ENCODE results near the gene C1S. TPM values are rescaled to one million over a fixed set of nuclear protein-coding genes. Genes with fewer than 3 reads are reported as not detected.

C1S gene
- total and polyA plus RNA-seq, 2 donors (not counting 1 experiment from before 2014, with no cell fraction given): 0.21 to 0.64 TPM

- Histone ChIP-seq H3K27ac (ENCODE audit: low read length in 2 of 2) (no peak overlapping the region), H3K27me3 (replicated peaks in 1 of 4; ENCODE audit: control extremely low read depth in 1 of 4, control insufficient read depth in 3 of 4, insufficient read depth in 4 of 4, low read length in 3 of 4) (no peaks in the 10 kb centered on the region), H3K4me3 (ENCODE audit: control extremely low read depth in 1 of 5, extremely low read depth in 1 of 5, insufficient read depth in 1 of 5, low read depth in 2 of 5, low read length in 4 of 5) (no peak overlapping the region), H3K9ac (ENCODE audit: low read length) (no peak overlapping the region), H3K79me2 (ENCODE audit: control insufficient read depth, insufficient read depth, low read length) (no peaks in the 10 kb centered on the region), H2AFZ (ENCODE audit: insufficient read depth, low read depth, low read length, poor library complexity, severe bottlenecking) (no peak overlapping the region), H3K4me2 (replicated peaks; ENCODE audit: low read depth, low read length, poor library complexity, severe bottlenecking) (no peak overlapping the region), H3K36me3 (replicated peaks in 1 of 2; ENCODE audit: control extremely low read depth in 1 of 2, control insufficient read depth in 1 of 2, extremely low read depth in 1 of 2, insufficient read depth in 2 of 2, low read length in 1 of 2) (no peaks in the 10 kb centered on the region), H3K4me1 (ENCODE audit: control insufficient read depth in 2 of 2, insufficient read depth in 2 of 2, low read length in 2 of 2) (no peaks in the 10 kb centered on the region), H3K9me3 (ENCODE audit: control extremely low read depth in 1 of 3, control insufficient read depth in 2 of 3, insufficient read depth in 1 of 3, low read length in 2 of 3) (no peaks in the 10 kb centered on the region), H4K20me1 (ENCODE audit: control insufficient read depth, insufficient read depth, low read length, poor library complexity, severe bottlenecking) (no peaks in the 10 kb centered on the region)
- POLR2A ChIA-PET: no interaction called here
- DNase-seq (no peak), ATAC-seq (ENCODE audit: low read depth) (no peak)
- no peaks in the 10 kb centered on the region for H3K4me1 Mint-ChIP-seq
- H3K9me3 Mint-ChIP-seq (ENCODE audit: insufficient read depth): peaks cover 1% of the 10 kb centered on the region
- CTCF ChIA-PET: no interaction called here
- TF ChIP-seq CTCF (IDR thresholded peaks at IDR 0.05): no peak
- intact Hi-C loops (cut with micrococcal nuclease): no loop called here
- H3K27ac Mint-ChIP-seq: no peak overlapping the region
- 80% methylated on average over 2 of the region's 4 CpGs for WGBS (ENCODE audit: insufficient coverage)
- no peak overlapping the region for H3K4me3 Mint-ChIP-seq
- peaks cover 18% of the 10 kb centered on the region for H3K27me3 Mint-ChIP-seq
Observed at GRCh38 chr12:7078163-7078562, 17.6 kb downstream of the C1S start.

- TF ChIP-seq EZH2 (IDR thresholded peaks at IDR 0.05; ENCODE audit: borderline replicate concordance, insufficient read depth, low read depth, low read length, poor library complexity, severe bottlenecking) (no peak), CTCF (IDR thresholded peaks at IDR 0.05) (no peak)
- Histone ChIP-seq H3K9ac (ENCODE audit: low read length) (no peak overlapping the region), H3K4me2 (replicated peaks; ENCODE audit: low read depth, low read length, poor library complexity, severe bottlenecking) (no peak overlapping the region), H3K36me3 (replicated peaks in 1 of 2; ENCODE audit: control extremely low read depth in 1 of 2, control insufficient read depth in 1 of 2, extremely low read depth in 1 of 2, insufficient read depth in 2 of 2, low read length in 1 of 2) (no peaks in the 10 kb centered on the region), H3K79me2 (ENCODE audit: control insufficient read depth, insufficient read depth, low read length) (no peaks in the 10 kb centered on the region), H3K9me3 (ENCODE audit: control extremely low read depth in 1 of 3, control insufficient read depth in 2 of 3, insufficient read depth in 1 of 3, low read length in 2 of 3) (no peaks in the 10 kb centered on the region), H3K4me1 (ENCODE audit: control insufficient read depth in 2 of 2, insufficient read depth in 2 of 2, low read length in 2 of 2) (no peaks in the 10 kb centered on the region), H3K27ac (ENCODE audit: low read length in 2 of 2) (no peak overlapping the region), H2AFZ (ENCODE audit: insufficient read depth, low read depth, low read length, poor library complexity, severe bottlenecking) (no peak overlapping the region), H4K20me1 (ENCODE audit: control insufficient read depth, insufficient read depth, low read length, poor library complexity, severe bottlenecking) (no peaks in the 10 kb centered on the region), H3K27me3 (replicated peaks in 1 of 4; ENCODE audit: control extremely low read depth in 1 of 4, control insufficient read depth in 3 of 4, insufficient read depth in 4 of 4, low read length in 3 of 4) (no peaks in the 10 kb centered on the region), H3K4me3 (ENCODE audit: control extremely low read depth in 1 of 5, extremely low read depth in 1 of 5, insufficient read depth in 1 of 5, low read depth in 2 of 5, low read length in 4 of 5) (no peak overlapping the region)
- Mint-ChIP-seq H3K9me3 (ENCODE audit: insufficient read depth) (peaks cover 3% of the 10 kb centered on the region), H3K27ac (no peak overlapping the region), H3K4me3 (no peak overlapping the region), H3K4me1 (no peaks in the 10 kb centered on the region), H3K27me3 (peaks cover 14% of the 10 kb centered on the region)
- ChIA-PET CTCF (interaction anchor here (0.6 to 0.8 kb wide), 4 partner anchors 15 to 284 kb away, joined by 3 to 5 read pairs (median 3); no protein-coding TSS in a partner anchor), POLR2A (no interaction called here)
- no peak for DNase-seq
- intact Hi-C loops (cut with micrococcal nuclease): no loop called here
- ATAC-seq (ENCODE audit: low read depth): no peak
Observed at GRCh38 chr12:7079826-7080125, 19.3 kb downstream of the C1S start.
